GM23248 (cell line): Measurements from ENCODE around the gene PPT2.

ENCODE experiments used
- EZH2 ChIP-seq: fragments of 200-600 bp; sonication (generic); IDR thresholded peaks from 2 replicates; pipeline ENCODE4 v1.6.1; 2018; ENCODE audit warnings: antibody characterized with exemption, mild to moderate bottlenecking; ENCODE audit not compliant: insufficient read depth, poor library complexity, severe bottlenecking
- EZH2phosphoT487 ChIP-seq: fragments of 200-600 bp; sonication (generic); IDR thresholded peaks from 2 replicates; pipeline ENCODE4 v1.6.1; 2018; ENCODE audit warnings: antibody characterized with exemption, moderate library complexity, mild to moderate bottlenecking, low read depth; ENCODE audit not compliant: insufficient read depth

GRCh38 chr6:32175322-32175710 lies 21.4 kb downstream of the PPT2 start:
- no peak for TF ChIP-seq EZH2
- TF ChIP-seq EZH2phosphoT487, result no peak
